Measurements from ENCODE around the gene FHIT. TPM values are rescaled to one million over a fixed set of nuclear protein-coding genes. Genes with fewer than 3 reads are reported as not detected.

The FHIT gene
- total and polyA plus RNA-seq, 2 of the 4 experiments (the other 2 are of a cell fraction), result 0.07 TPM; not detected in 1

DNA sequence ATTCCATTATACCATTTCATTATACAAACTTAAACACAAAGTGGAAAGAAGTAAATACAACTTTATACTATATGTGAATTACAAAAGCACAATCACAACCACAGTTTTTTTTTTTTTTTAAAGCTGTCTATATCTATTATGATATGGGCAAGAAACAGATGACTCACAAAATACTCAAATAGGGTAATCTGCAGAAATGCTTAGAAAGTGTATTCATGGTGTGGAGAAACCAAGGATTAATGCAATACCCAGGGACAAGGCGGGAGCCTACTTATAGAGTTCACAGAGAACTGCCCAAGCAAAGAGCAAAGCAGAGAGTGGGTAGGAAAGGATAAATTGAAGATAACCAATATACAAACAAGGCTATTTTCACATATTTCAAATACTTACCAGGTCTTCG, 332.0 kb downstream of the FHIT start:
- H3K36me3 ChIP-seq (ENCODE audit: control insufficient read depth, insufficient read depth, low read length), result no peaks in the 10 kb centered on the region
- no peak overlapping the region for H4K8ac ChIP-seq (ENCODE audit: low read depth in 2 of 2, low read length in 2 of 2)
- no peak overlapping the region for H4K91ac ChIP-seq (ENCODE audit: insufficient read depth, low read depth, low read length)
- no peaks in the 10 kb centered on the region for H3K79me1 ChIP-seq (ENCODE audit: low read depth in 1 of 2, low read length in 2 of 2)
- H4K5ac ChIP-seq (ENCODE audit: low read depth, low read length), result no peak overlapping the region
- ChIA-PET CTCF (interaction anchor here (0.7 kb wide), 1 partner anchor 76 kb away, joined by 3 read pairs; no protein-coding TSS in a partner anchor), POLR2A (ENCODE audit: unreplicated experiment) (no interaction called here)
- no peak overlapping the region for H3K14ac ChIP-seq (replicated peaks; ENCODE audit: low read depth, low read length)
- no peak overlapping the region for H2AK5ac ChIP-seq (ENCODE audit: low read depth, low read length)
- TF ChIP-seq, protein P1, sequence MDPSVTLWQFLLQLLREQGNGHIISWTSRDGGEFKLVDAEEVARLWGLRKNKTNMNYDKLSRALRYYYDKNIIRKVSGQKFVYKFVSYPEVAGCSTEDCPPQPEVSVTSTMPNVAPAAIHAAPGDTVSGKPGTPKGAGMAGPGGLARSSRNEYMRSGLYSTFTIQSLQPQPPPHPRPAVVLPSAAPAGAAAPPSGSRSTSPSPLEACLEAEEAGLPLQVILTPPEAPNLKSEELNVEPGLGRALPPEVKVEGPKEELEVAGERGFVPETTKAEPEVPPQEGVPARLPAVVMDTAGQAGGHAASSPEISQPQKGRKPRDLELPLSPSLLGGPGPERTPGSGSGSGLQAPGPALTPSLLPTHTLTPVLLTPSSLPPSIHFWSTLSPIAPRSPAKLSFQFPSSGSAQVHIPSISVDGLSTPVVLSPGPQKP (IDR thresholded peaks at IDR 0.05; ENCODE audit: borderline replicate concordance, low read depth, low read length), result no peak
- TF ChIP-seq SMC3 (IDR thresholded peaks at IDR 0.05; ENCODE audit: low read depth, low read length) (no peak), MAFK (IDR thresholded peaks at IDR 0.05; ENCODE audit: low read depth, low read length) (no peak), FOS (IDR thresholded peaks at IDR 0.05; ENCODE audit: low read depth, low read length) (no peak), CEBPB (IDR thresholded peaks at IDR 0.05; ENCODE audit: low read depth, low read length) (no peak), BHLHE40 (IDR thresholded peaks at IDR 0.05; ENCODE audit: low read depth, low read length) (no peak), NFE2L2 (IDR thresholded peaks at IDR 0.05; ENCODE audit: low read depth, low read length) (no peak)
- no peaks in the 10 kb centered on the region for H3K9me3 ChIP-seq (ENCODE audit: control insufficient read depth, insufficient read depth, low read length)
- no peaks in the 10 kb centered on the region for H3K27me3 ChIP-seq (ENCODE audit: control insufficient read depth, insufficient read depth, low read length)
- H2BK5ac ChIP-seq (ENCODE audit: low read depth, low read length, poor library complexity, severe bottlenecking), result no peak overlapping the region
- H2BK120ac ChIP-seq (ENCODE audit: low read depth, low read length), result no peak overlapping the region
- H3K4me3 ChIP-seq (ENCODE audit: insufficient read depth, low read depth, low read length), result no peak overlapping the region
- H2BK15ac ChIP-seq (ENCODE audit: low read depth, low read length), result no peak overlapping the region
- no peak overlapping the region for H3K23ac ChIP-seq (ENCODE audit: low read depth, low read length)
- no peak overlapping the region for H2BK20ac ChIP-seq (ENCODE audit: low read depth, low read length)
- no peak overlapping the region for H3K9ac ChIP-seq (ENCODE audit: low read depth, low read length)
- H4K20me1 ChIP-seq (ENCODE audit: insufficient read depth, low read length), result no peaks in the 10 kb centered on the region
- in situ Hi-C loops (cut with MboI; ENCODE audit: low sequenced_read_pairs) (no loop called here), intact Hi-C loops (cut with micrococcal nuclease) (no loop called here), dilution Hi-C loops (cut with HindIII; ENCODE audit: low sequenced_read_pairs, unreplicated experiment) (no loop called here)
- H2AK9ac ChIP-seq (replicated peaks; ENCODE audit: low read depth, low read length, poor library complexity), result no peak overlapping the region
- DNase-seq (no peak), ATAC-seq (ENCODE audit: low read depth) (no peak)
- no peaks in the 10 kb centered on the region for H3K4me1 ChIP-seq (ENCODE audit: control insufficient read depth, insufficient read depth, low read length)
- no peak overlapping the region for H3K56ac ChIP-seq (ENCODE audit: extremely low read depth, insufficient read depth, low read length)
- no peak overlapping the region for H3K4me2 ChIP-seq (ENCODE audit: low read depth, low read length)
- no peaks in the 10 kb centered on the region for H3K9me1 ChIP-seq (ENCODE audit: insufficient read depth, low read length)
- H3K27ac ChIP-seq (ENCODE audit: insufficient read depth, low read length), result no peak overlapping the region
- H3K18ac ChIP-seq (ENCODE audit: low read depth, low read length), result no peak overlapping the region
- no peak overlapping the region for H3K4ac ChIP-seq (ENCODE audit: low read depth, low read length)
- H2AFZ ChIP-seq (replicated peaks; ENCODE audit: low read length, poor library complexity), result no peak overlapping the region
- BruUV-seq (replicated peaks), result no TSS peak
- WGBS, 2 experiments (ENCODE audit: extremely low coverage in 2 of 2, insufficient read length in 1 of 2), result no CpG with 5 or more reads among the region's 2 CpGs
